PC-9 (cell line): ENCODE results near the gene PBXIP1.
"Not testable (repeated sequence)": the region's sequence is repeated elsewhere in the genome, so short reads cannot be mapped to it uniquely, and the experiment has no call there.

ENCODE experiments used
- CTCF ChIP-seq: fragments of 200-600 bp; sonication (generic); conservative IDR thresholded peaks from 2 replicates; pipeline ENCODE4 v1.6.1; 2017; ENCODE audit warnings: mixed run types, antibody characterized with exemption, mild to moderate bottlenecking, moderate library complexity
- EZH2 ChIP-seq: fragments of 200-600 bp; sonication (generic); IDR thresholded peaks from 2 replicates; pipeline ENCODE4 v1.8.0; 2017; ENCODE audit warnings: antibody characterized with exemption, low read depth

DNA sequence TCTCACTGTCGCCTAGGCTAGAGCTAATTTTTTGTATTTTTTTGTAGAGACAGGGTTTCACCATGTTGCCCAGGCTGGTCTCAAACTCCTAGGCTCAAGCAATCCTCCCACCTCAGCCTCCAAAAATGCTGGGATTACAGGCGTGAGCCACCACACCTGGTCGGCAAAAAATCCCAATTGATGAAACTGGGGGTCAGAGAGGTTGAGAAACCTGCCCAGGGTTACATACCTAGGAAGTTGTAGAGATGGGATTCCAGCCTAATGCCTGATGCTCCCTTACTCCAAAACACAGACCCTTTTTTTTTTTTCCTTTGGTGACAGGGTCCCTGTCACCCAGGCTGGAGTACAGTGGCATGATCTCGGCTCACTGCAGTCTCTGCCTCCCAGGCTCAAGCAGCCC is 30.8 kb upstream of the PBXIP1 start:
- TF ChIP-seq CTCF, EZH2: not testable (repeated sequence)
